BLaER1 treated with 17β-estradiol and CSF1 and Interleukin-3, amounts not matched to agents 10 nM and 100 nM (cell line): ENCODE measurements around the gene PVALB.

ENCODE experiments used
- H3K27ac ChIP-seq, 11 experiments: shearing (Covaris generic); formaldehyde crosslinking; 2 replicates each; pipeline ENCODE4 v1.8.1; 2022
- H3K27me3 ChIP-seq, 11 experiments: shearing (Covaris generic); formaldehyde crosslinking; 2 replicates each; pipeline ENCODE4 v1.8.1; 2022
- H3K36me3 ChIP-seq, 11 experiments: shearing (Covaris generic); formaldehyde crosslinking; 2 replicates each; pipeline ENCODE4 v1.8.1; 2022
- H3K4me1 ChIP-seq, 10 experiments: shearing (Covaris generic); formaldehyde crosslinking; 2 replicates each; pipeline ENCODE4 v1.8.1; 2022
- H3K4me2 ChIP-seq, 11 experiments: shearing (Covaris generic); formaldehyde crosslinking; 2 replicates each; pipeline ENCODE4 v1.8.1; 2022
- H3K4me3 ChIP-seq, 10 experiments: shearing (Covaris generic); formaldehyde crosslinking; 2 replicates each; pipeline ENCODE4 v1.8.1; 2022
- H3K9ac ChIP-seq, 11 experiments: shearing (Covaris generic); formaldehyde crosslinking; 2 replicates each; pipeline ENCODE4 v1.8.1; 2022
- H3K9me3 ChIP-seq, 11 experiments: shearing (Covaris generic); formaldehyde crosslinking; replicated peaks in 1 of 11; 2 replicates each; pipeline ENCODE4 v1.8.1; 2022
- H4K20me1 ChIP-seq, 11 experiments: shearing (Covaris generic); formaldehyde crosslinking; 2 replicates each; pipeline ENCODE4 v1.8.1; 2022
- Cebpa-rat ChIP-seq, 11 experiments: shearing (Covaris generic); IDR thresholded peaks; 2 replicates each; pipeline ENCODE4 v1.8.1; 2022

PVALB gene

DNA sequence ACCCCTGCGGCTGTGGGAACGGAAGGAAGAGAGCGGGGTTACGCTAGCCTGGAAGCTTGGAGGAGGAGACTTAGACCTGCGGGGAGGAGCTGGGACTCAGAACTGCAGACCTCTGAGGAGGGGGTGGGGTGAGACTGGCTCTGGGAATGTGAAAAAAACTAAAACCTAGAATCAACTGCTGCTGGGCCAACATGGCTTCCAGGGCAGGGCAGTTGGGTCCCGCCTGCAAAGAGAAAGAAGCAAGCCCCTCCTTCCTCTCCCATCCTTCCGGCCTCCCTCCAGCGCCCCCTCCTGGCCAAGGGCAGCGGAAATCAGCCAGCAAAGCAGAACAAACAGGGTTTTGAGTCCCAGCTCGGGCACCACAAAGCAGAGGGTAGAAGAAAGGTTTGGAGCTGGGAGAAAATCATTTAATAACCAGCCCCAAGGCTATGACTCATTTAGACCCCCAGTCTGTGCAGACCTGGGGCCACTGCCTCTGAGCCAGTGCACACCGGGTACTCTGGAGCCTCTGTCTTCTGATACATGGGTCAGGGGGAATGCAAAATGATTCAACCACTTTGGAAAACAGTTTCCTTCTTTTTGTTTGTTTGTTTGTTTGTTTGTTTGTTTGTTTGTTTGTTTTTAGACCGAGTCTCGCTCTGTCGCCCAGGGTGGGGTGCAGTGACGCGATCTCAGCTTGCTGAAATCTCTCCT lies 36.7 kb upstream of the PVALB start:
- Histone ChIP-seq H3K4me3 (peak overlapping the region in 9 of 10 experiments; percentile 4 to 51 (median 41); a peak in 14 of 20 replicates), H3K9me3 (peaks cover 0 to 4% (median 0%) of the 10 kb centered on the region in 11 experiments; a peak in 1 of 22 replicates), H3K27ac (peak overlapping the region; percentile 53 to 91 (median 87); a peak in 21 of 22 replicates), H3K4me1 (peaks cover 27 to 92% (median 77%) of the 10 kb centered on the region in 10 experiments), H4K20me1 (no peaks in the 10 kb centered on the region), H3K9ac (peak overlapping the region; percentile 12 to 82 (median 76); a peak in 20 of 22 replicates), H3K36me3 (no peaks in the 10 kb centered on the region), H3K27me3 (no peaks in the 10 kb centered on the region), H3K4me2 (peak overlapping the region; percentile 65 to 91 (median 77))
- TF ChIP-seq Cebpa-rat (IDR thresholded peaks at IDR 0.05): no peak

DNA sequence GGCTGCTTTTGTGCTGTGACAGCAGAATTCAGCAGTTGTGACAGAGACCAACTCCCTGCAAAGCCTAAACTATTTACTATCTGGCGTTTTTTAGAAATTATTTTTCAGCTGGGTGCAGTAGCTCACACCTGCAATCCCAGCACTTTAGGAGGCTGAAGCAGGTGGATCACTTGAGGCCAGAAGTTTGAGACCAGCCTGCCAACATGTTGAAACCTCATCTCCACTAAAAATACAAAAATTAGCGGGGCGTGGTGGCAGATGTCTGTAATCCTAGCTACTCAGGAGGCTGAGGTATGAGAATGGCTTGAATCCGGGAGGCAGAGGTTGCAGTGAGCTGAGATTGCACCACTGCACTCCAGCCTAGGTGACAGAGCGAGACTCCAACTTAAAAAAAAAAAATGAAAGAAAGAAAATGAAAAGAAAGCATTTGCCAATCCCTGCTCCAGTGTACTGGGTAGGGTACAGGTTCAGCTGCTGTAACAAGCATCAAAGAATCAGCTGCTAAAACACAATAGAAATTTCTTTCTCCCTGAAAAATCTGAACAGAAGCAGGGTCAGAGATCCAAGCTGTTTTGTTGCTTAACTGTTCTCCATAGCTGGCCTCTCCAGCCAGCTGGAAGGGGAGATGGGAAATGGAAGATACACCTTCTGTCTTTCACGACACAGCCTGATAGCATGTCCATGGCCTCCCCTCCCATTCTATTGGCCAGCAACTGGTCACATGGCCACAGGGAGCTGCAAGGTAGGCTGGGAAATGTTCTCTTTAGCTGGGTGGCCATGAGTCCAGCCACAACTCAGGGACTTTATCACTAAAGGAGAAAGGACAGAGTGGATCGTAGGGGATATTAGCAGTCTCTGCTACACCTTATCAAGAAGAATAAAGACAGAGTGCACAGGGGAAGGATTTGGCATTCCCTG lies 35.5 kb upstream of the PVALB start:
- H4K20me1 ChIP-seq: no peaks in the 10 kb centered on the region
- H3K27ac ChIP-seq: peak overlapping the region in 9 of 11 experiments; percentile 76 to 91 (median 88); a peak in 17 of 22 replicates
- no peaks in the 10 kb centered on the region for H3K27me3 ChIP-seq
- peaks cover 26 to 86% (median 69%) of the 10 kb centered on the region in 10 experiments for H3K4me1 ChIP-seq
- no peaks in the 10 kb centered on the region for H3K36me3 ChIP-seq
- H3K9ac ChIP-seq: peak overlapping the region in 5 of 11 experiments; percentile 76 to 82 (median 78); a peak in 8 of 22 replicates
- peaks cover 0 to 4% (median 0%) of the 10 kb centered on the region in 11 experiments; a peak in 1 of 22 replicates for H3K9me3 ChIP-seq
- H3K4me3 ChIP-seq: peak overlapping the region in 3 of 10 experiments; percentile 18 to 51 (median 42); a peak in 5 of 20 replicates
- TF ChIP-seq Cebpa-rat (IDR thresholded peaks at IDR 0.05): peak in 2 of 11 experiments; percentile 20 to 26; a peak in 1 of 22 replicates
- H3K4me2 ChIP-seq: peak overlapping the region; percentile 65 to 91 (median 77); a peak in 20 of 22 replicates

DNA sequence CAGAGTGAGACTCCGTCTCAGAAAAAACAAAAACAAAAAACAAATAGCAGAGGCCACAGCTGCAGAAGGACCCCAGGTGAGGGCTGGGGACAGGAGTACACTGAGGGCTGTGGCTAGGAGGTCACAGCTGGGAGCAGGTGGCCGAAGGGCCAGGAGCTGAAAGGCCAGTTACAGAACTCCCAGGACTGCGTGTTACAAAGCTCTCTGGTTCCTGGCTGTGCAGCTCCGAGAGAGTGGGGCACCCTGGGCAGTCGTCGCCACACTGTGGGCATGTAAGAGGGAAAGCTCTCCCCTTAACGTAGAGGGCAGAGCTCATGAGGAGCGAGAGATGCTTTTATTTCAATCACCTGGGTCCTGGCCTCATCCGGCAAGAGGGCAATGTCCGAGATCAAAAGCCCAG lies 33.8 kb upstream of the PVALB start:
- Histone ChIP-seq H3K9ac (no peak overlapping the region), H3K4me1 (peaks cover 13 to 81% (median 64%) of the 10 kb centered on the region in 10 experiments), H3K27ac (peak overlapping the region in 2 of 11 experiments; percentile 0 to 10; a peak in 1 of 22 replicates), H3K36me3 (no peaks in the 10 kb centered on the region), H3K9me3 (peaks cover 0 to 4% (median 0%) of the 10 kb centered on the region in 11 experiments; a peak in 1 of 22 replicates), H4K20me1 (no peaks in the 10 kb centered on the region), H3K27me3 (0 out of 22 replicates have a peak, but pooled peaks cover 0 to under 1% (median 0%) of the 10 kb centered on the region in 11 experiments), H3K4me2 (peak overlapping the region in 3 of 11 experiments; percentile 86 to 91 (median 88); a peak in 4 of 22 replicates), H3K4me3 (no peak overlapping the region)
- TF ChIP-seq Cebpa-rat (IDR thresholded peaks at IDR 0.05): no peak

DNA sequence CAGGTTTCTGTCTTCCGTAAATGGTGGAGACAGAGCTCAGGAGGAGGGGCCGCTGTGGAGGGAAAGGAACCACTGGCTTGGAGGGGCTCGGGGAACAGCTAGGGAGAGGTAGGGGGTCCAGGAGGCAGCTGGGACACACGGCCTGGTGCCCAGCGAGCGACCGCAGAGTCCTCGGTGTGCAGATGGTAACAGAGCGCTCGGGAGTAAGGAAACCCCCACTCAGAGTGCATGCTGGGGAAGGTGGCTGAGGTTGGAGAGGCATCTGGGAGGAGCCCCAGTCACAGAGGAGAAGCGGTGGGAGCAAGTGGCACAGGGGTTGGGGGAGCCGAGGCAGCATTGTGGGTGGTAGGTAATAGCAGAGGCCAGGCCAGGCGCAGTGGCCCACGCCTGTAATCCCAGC lies 33.2 kb upstream of the PVALB start:
- Histone ChIP-seq H3K4me3 (no peak overlapping the region), H3K4me1 (peaks cover 14 to 80% (median 61%) of the 10 kb centered on the region in 10 experiments), H3K27me3 (peaks cover 0 to 7% (median 0%) of the 10 kb centered on the region in 11 experiments; a peak in 4 of 22 replicates), H3K36me3 (no peaks in the 10 kb centered on the region), H3K4me2 (peak overlapping the region in 2 of 11 experiments; percentile 86 to 91; a peak in 1 of 22 replicates), H3K27ac (no peak overlapping the region; a peak in 1 of 22 replicates), H3K9ac (no peak overlapping the region), H3K9me3 (peaks cover 0 to 4% (median 0%) of the 10 kb centered on the region in 11 experiments; a peak in 1 of 22 replicates), H4K20me1 (no peaks in the 10 kb centered on the region)
- TF ChIP-seq Cebpa-rat (IDR thresholded peaks at IDR 0.05): no peak

DNA sequence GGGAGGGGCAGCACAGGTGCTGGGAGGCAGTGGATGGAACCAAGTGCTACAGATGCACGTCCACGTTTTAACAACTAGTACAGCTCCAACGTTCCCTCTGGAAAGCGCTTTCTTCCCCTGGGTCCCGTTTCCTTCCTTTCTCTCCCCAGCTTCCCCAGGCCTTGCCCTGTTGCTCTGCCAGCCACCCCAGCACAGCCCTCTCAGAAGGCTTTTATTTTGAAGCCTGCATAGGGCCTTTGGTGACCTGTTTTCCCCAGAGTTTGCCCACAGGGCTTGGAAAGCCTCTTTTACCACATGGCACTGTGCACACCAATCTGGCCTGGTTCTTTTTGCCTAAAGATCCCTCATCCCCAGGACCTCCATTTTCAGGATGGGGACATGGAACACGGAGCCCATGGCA lies 30.1 kb upstream of the PVALB start:
- H4K20me1 ChIP-seq: no peaks in the 10 kb centered on the region
- peaks cover 0 to 29% (median 0%) of the 10 kb centered on the region in 11 experiments; a peak in 5 of 22 replicates for H3K27me3 ChIP-seq
- no peak overlapping the region for H3K4me3 ChIP-seq
- peak overlapping the region in 10 of 11 experiments; percentile 6 to 74 (median 52); a peak in 18 of 22 replicates for H3K4me2 ChIP-seq
- no peaks in the 10 kb centered on the region for H3K36me3 ChIP-seq
- no peak for TF ChIP-seq Cebpa-rat (IDR thresholded peaks at IDR 0.05)
- no peak overlapping the region for H3K9ac ChIP-seq
- no peak overlapping the region for H3K27ac ChIP-seq
- H3K4me1 ChIP-seq: peaks cover 6 to 70% (median 49%) of the 10 kb centered on the region in 10 experiments; a peak in 19 of 20 replicates
- no peaks in the 10 kb centered on the region for H3K9me3 ChIP-seq

DNA sequence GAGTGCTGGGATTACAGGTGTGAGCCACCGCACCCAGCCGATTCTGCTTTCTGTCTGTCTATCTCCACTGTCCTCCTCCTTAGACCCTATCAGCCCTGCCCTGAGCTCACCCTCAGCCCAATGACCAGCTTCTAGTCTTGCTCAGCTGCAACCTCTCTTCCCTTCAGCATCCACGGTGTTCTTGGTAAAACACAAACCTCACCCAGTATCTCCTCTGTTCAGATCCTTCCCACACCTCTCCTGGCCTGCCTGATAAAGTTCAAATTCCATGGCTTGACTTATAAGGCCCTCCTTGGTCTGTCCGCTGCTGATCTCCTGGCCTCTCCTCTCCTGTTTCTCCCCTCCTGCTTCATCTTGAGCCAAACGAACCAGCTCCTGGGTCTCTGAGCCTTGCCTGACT lies 29.4 kb upstream of the PVALB start:
- H3K9ac ChIP-seq: no peak overlapping the region
- H3K4me2 ChIP-seq: peak overlapping the region in 8 of 11 experiments; percentile 35 to 74 (median 62); a peak in 13 of 22 replicates
- H3K27me3 ChIP-seq: peaks cover 0 to 30% (median 0%) of the 10 kb centered on the region in 11 experiments; a peak in 5 of 22 replicates
- TF ChIP-seq Cebpa-rat (IDR thresholded peaks at IDR 0.05): no peak
- no peaks in the 10 kb centered on the region for H3K9me3 ChIP-seq
- H3K36me3 ChIP-seq: no peaks in the 10 kb centered on the region
- no peak overlapping the region for H3K27ac ChIP-seq
- peaks cover 6 to 70% (median 50%) of the 10 kb centered on the region in 10 experiments; a peak in 19 of 20 replicates for H3K4me1 ChIP-seq
- no peak overlapping the region for H3K4me3 ChIP-seq
- H4K20me1 ChIP-seq: no peaks in the 10 kb centered on the region

DNA sequence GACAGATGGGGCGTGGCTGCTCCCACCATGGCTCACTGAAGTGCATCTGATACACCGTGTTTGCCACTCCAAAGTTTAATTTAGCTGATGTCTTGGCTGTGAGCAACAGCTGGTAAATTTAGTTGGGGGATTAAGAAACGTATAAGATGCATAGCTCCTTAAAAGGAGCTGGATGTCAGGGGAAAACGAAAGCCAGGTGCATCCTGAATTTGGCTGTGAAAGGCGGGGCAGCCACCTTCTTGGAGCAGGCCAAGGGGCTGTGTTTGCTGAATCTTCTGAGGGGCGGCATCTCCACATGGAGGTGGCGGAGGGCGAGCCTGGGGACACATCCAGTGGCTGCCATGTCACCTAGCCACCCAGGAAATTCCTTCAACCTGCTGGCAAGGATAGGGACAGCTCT lies 23.3 kb upstream of the PVALB start:
- peak overlapping the region in 4 of 11 experiments; percentile 4 to 54 (median 14); a peak in 4 of 22 replicates for H3K9ac ChIP-seq
- H3K4me2 ChIP-seq: peak overlapping the region; percentile 2 to 92 (median 73); a peak in 19 of 22 replicates
- H3K27me3 ChIP-seq: peaks cover 0 to 74% (median 0%) of the 10 kb centered on the region in 11 experiments; a peak in 8 of 22 replicates
- H3K4me3 ChIP-seq: no peak overlapping the region; a peak in 1 of 20 replicates
- H4K20me1 ChIP-seq: peaks cover 0 to 4% (median 0%) of the 10 kb centered on the region in 11 experiments; a peak in 1 of 22 replicates
- 0 out of 22 replicates have a peak, but pooled peaks of 1 of the 11 experiments have one; percentile 45 for TF ChIP-seq Cebpa-rat (IDR thresholded peaks at IDR 0.05)
- H3K36me3 ChIP-seq: no peaks in the 10 kb centered on the region
- peak overlapping the region in 5 of 11 experiments; percentile 29 to 79 (median 62); a peak in 9 of 22 replicates for H3K27ac ChIP-seq
- H3K4me1 ChIP-seq: peaks cover 15 to 76% (median 52%) of the 10 kb centered on the region in 10 experiments
- peaks cover 20 to 38% (median 30%) of the 10 kb centered on the region in 11 experiments for H3K9me3 ChIP-seq
